Activated T-cell treated with anti-CD3 and anti-CD28 coated beads, Interleukin-2, amount 50 U/mL, for 24 hours (primary cell): ENCODE measurements around the gene RNASEH2B.

Experiments
- DNase-seq: peaks from one replicate; pipeline ENCODE4 v3.0.0-alpha.2; 2020
- H3K27ac Mint-ChIP-seq: 2 replicates; pipeline ENCODE4 v1.8.0; 2020; ENCODE audit warnings: mild to moderate bottlenecking, mixed read lengths
- H3K27me3 Mint-ChIP-seq: 2 replicates; pipeline ENCODE4 v1.8.0; 2020; ENCODE audit warnings: mixed read lengths
- H3K36me3 Mint-ChIP-seq: 2 replicates; pipeline ENCODE4 v1.8.0; 2020; ENCODE audit warnings: low read depth, mixed read lengths
- H3K4me1 Mint-ChIP-seq: 2 replicates; pipeline ENCODE4 v1.8.0; 2020; ENCODE audit warnings: low read depth, mixed read lengths
- H3K4me3 Mint-ChIP-seq: 2 replicates; pipeline ENCODE4 v1.8.0; 2020; ENCODE audit warnings: mild to moderate bottlenecking, moderate library complexity, mixed read lengths
- H3K9me3 Mint-ChIP-seq: 2 replicates; pipeline ENCODE4 v1.8.0; 2020; ENCODE audit warnings: mixed read lengths

Gene RNASEH2B, protein sequence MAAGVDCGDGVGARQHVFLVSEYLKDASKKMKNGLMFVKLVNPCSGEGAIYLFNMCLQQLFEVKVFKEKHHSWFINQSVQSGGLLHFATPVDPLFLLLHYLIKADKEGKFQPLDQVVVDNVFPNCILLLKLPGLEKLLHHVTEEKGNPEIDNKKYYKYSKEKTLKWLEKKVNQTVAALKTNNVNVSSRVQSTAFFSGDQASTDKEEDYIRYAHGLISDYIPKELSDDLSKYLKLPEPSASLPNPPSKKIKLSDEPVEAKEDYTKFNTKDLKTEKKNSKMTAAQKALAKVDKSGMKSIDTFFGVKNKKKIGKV

DNA sequence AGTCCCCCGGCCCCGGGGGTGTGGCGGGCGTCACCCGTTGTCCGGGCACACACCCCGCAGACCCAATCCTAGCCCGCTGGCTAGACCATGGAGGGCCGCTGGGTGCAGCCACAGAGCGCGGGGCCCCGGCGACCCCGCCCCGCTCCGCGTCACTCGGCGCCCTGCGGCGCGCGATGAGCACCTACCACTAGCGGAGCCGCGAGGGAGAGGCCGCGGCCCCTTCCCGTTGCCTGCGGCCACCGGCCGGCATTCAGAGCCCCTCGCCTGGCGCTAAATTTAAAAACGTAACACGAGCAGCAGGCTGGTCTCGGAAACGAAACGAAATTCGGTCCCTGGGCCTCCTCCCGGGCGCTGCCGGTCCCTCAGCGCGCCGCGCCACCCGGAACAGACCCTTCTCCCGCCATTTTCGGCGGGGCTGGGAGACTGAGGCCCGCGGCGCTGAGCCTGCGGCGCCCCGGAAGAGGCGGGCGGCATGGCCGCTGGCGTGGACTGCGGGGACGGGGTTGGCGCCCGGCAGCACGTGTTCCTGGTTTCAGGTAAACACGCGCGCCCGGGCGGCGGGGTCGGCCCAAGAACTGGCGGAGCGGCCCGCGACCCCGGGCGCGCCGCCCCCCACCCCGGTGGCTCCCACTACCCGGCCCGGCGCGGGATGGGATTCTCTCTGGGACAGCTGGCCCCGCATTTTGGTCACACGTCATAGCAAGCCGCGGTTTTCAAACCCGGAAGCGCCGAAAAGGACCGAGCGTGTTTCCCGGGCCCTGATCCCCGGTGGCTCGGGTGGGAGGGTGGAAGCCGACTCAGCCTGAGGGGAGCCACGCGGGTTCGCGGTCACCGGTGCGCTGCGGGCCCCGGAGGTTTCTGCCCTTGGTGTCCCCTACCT lies at the start of gene RNASEH2B:
Gene RNASEH2B (plus strand): TSS at position 187 of the 880 bp plus-strand sequence. CDS start 286 bp downstream, at position 473.
- peak; percentile 88 for DNase-seq
- no peaks in the 10 kb centered on the region for H3K27me3 Mint-ChIP-seq
- H3K4me3 Mint-ChIP-seq: peak within 1 kb of the TSS; percentile 94
- H3K27ac Mint-ChIP-seq: peak within 1 kb of the TSS; percentile 98
- peaks cover 10% of the 10 kb centered on the region for H3K36me3 Mint-ChIP-seq
- peaks cover 43% of the 10 kb centered on the region for H3K4me1 Mint-ChIP-seq
- no peaks in the 10 kb centered on the region for H3K9me3 Mint-ChIP-seq

DNA sequence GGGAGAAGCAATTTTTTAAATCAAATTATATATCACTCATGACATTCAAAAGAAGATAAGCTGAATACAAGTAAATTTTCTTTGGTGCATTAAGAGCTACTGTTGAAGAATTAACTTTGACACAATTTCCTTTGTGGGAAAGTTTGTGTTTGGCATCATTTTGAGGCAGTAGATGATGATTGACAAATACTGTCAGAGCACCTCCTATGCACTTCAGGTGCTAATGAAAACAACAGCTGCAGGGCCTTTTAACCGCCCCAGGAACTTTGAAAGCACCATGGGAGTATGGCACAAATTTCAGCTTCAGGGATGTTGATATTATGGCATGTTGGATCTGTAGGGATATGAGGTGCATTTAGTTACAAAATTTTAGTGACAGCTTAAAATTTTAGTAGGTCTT lies 45.1 kb upstream of the RNASEH2B start:
- no peak for DNase-seq
- Mint-ChIP-seq H3K4me1 (peaks cover 1% of the 10 kb centered on the region), H3K4me3 (no peak overlapping the region), H3K27me3 (peaks cover 5% of the 10 kb centered on the region), H3K9me3 (peaks cover 15% of the 10 kb centered on the region), H3K27ac (no peak overlapping the region), H3K36me3 (no peaks in the 10 kb centered on the region)

DNA sequence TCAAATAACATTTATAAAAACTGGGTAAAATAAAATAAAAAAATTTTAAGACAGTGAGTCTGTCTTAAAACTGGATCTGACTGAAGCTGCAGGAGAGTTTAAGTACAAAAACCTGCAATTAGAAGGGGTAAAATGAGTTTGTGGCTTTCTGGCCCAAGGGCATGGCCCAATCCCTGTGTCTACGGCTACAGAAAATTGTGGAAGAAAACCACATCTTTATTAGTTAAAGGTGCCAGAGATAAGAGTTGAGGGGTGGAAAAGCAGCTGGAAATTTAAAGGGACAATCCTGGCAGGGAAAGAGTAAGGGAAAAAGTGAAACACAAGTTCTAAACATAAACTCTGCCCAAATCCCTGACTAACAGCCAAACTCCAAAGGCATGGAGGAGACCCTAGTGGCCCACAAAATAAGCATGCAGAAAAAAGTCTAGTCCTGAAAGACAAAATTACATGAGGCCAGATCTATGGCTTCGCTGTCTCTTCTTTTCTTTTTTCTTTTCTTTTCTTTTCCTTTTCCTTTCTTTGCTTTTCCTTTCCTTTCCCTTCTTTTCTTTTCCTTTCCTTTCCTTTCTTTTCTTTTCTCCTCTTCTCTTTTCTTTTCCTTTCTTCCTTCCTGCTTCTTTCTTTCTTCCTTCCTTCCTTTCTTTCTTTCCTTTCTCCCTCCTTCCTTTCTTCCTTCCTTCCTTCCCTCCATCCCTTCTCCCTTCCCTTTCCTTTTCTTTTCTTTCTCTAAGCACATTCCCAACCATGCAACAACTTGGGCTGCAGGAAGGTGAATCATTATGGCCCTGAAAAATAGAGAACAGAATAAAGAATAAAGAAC lies 42.6 kb upstream of the RNASEH2B start:
- H3K9me3 Mint-ChIP-seq: peaks cover 2% of the 10 kb centered on the region
- H3K27me3 Mint-ChIP-seq: no peaks in the 10 kb centered on the region
- no peak overlapping the region for H3K4me3 Mint-ChIP-seq
- no peaks in the 10 kb centered on the region for H3K36me3 Mint-ChIP-seq
- no peak overlapping the region for H3K27ac Mint-ChIP-seq
- DNase-seq: no peak
- H3K4me1 Mint-ChIP-seq: peaks cover 4% of the 10 kb centered on the region

DNA sequence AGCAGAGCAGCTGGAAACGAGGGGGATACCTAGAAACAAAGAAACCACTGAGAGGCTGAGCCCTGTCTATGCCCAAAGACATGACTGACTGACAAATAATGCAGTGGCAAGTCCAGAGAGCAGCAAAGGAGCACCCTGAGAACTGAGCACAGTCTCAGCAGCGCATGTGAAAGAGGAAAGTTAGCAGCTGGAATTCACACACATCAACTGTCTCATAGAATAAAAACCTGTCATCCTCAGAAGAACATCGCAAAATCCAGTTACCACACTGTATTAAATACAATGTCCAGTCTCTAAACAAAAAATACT lies 42.0 kb upstream of the RNASEH2B start:
- no peaks in the 10 kb centered on the region for H3K27me3 Mint-ChIP-seq
- H3K27ac Mint-ChIP-seq: no peak overlapping the region
- no peak overlapping the region for H3K4me3 Mint-ChIP-seq
- peaks cover 4% of the 10 kb centered on the region for H3K4me1 Mint-ChIP-seq
- no peak for DNase-seq
- peaks cover 2% of the 10 kb centered on the region for H3K9me3 Mint-ChIP-seq
- no peaks in the 10 kb centered on the region for H3K36me3 Mint-ChIP-seq

DNA sequence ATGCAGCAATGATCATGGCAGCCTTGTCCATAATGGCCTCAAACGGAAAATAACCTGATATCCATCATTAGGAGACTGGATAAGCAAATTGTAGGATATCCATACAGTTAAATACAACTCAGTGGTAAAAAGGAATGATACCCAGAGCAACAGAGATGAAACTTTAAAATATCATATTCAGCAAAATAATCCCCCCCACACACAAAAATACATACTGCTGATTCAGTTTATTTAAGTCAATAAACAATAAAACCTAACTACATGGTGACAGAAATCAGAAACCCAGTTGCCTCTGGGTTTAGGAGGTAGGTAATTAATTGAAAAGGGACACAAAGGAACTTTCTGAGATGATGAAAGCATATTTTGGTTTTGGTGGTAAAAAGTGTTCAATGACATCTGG lies 38.2 kb upstream of the RNASEH2B start:
- DNase-seq: no peak
- no peaks in the 10 kb centered on the region for H3K27me3 Mint-ChIP-seq
- H3K36me3 Mint-ChIP-seq: no peaks in the 10 kb centered on the region
- no peak overlapping the region for H3K27ac Mint-ChIP-seq
- H3K9me3 Mint-ChIP-seq: no peaks in the 10 kb centered on the region
- peaks cover 4% of the 10 kb centered on the region for H3K4me1 Mint-ChIP-seq
- H3K4me3 Mint-ChIP-seq: no peak overlapping the region

DNA sequence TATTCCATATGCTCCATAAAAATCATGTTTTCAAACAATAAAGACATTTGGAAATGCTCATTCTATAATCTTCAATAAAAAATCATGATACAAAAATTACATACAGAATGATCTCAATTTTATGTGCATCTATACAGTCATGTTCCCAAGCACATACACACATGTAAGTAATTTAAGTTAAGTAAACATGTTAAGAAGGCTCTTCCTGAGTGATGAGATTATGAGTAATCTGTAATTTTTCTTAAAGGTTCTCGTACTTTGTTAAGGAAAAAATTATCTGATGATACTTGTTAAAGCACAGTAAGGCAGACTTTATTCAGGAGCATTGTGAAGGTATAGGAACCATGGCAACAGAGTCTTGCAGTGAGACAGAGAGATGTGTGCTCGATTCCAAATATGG lies 36.1 kb upstream of the RNASEH2B start:
- H3K27ac Mint-ChIP-seq: no peak overlapping the region
- no peaks in the 10 kb centered on the region for H3K36me3 Mint-ChIP-seq
- peaks cover 4% of the 10 kb centered on the region for H3K4me1 Mint-ChIP-seq
- H3K9me3 Mint-ChIP-seq: no peaks in the 10 kb centered on the region
- no peak for DNase-seq
- no peak overlapping the region for H3K4me3 Mint-ChIP-seq
- no peaks in the 10 kb centered on the region for H3K27me3 Mint-ChIP-seq

DNA sequence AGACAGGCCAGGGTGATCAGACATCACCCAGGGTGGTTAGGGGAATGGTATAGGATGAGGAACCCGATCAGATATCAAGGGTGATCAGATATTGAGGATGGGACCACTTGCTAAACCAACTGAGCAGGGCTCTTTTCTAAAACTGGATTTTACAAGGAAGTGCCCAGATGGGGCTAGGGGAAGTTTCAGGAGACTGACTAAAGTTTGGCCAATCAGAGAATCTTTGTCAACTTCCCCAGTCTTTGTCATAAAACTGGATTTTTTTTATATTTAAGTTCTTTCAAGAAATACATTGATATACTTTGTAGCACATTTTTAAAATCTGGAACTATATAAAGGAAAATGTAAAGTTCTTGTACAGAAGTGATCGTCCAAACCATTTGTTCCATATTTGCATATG lies 35.6 kb upstream of the RNASEH2B start:
- H3K27me3 Mint-ChIP-seq: no peaks in the 10 kb centered on the region
- H3K36me3 Mint-ChIP-seq: no peaks in the 10 kb centered on the region
- H3K27ac Mint-ChIP-seq: no peak overlapping the region
- no peak overlapping the region for H3K4me3 Mint-ChIP-seq
- no peaks in the 10 kb centered on the region for H3K9me3 Mint-ChIP-seq
- H3K4me1 Mint-ChIP-seq: peaks cover 4% of the 10 kb centered on the region
- no peak for DNase-seq

DNA sequence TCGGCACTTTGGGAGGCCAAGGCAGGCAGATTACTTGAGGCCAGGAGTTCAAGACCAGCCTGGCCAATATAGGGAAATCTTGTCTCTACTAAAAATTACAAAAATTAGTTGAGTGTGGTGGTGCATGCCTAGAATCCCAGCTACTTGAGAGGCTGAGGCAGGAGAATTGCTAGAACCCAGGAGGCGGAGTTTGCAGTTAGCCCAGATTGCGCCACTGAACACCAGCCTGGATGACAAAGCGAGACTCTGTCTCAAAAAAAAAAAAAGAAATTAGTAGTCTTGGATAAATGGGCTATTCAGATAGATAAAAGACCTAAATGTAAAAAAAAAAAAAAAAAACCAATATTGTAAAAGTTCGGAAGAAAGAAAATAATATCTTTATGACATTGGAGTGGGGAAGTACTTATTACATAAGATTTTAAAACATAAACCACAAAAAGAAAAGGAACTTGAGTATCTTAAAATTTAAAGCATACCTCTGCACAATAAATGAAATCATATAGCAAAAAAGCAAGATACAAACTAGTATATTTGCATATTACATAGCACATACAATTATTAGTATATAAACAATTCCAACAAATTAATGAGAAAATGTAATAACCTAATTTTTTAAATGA lies 26.7 kb upstream of the RNASEH2B start:
- Mint-ChIP-seq H3K27ac (no peak overlapping the region), H3K9me3 (no peaks in the 10 kb centered on the region), H3K36me3 (no peaks in the 10 kb centered on the region), H3K27me3 (peaks cover 4% of the 10 kb centered on the region), H3K4me1 (no peaks in the 10 kb centered on the region), H3K4me3 (no peak overlapping the region)
- DNase-seq: no peak

DNA sequence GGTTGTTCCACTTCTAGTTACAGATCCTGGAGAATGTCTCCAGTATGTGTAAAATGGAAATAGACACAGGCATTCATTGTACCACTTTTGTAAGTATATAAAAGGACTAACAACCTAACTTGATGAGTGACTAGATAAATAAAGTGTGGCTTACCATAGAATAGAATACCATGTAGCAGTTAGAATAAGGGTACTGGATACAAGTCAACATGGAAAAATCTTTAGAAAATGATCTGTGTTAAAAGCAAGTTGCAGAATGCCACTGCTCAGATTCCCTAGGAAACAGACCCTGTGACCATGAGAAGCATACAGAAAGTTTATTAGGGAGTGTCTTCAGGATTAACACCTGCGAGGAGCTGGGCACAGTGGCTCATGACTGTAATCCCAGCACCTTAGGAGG lies 25.9 kb upstream of the RNASEH2B start:
- Mint-ChIP-seq H3K4me1 (no peaks in the 10 kb centered on the region), H3K27me3 (peaks cover 4% of the 10 kb centered on the region), H3K27ac (no peak overlapping the region), H3K4me3 (no peak overlapping the region), H3K9me3 (no peaks in the 10 kb centered on the region), H3K36me3 (no peaks in the 10 kb centered on the region)
- no peak for DNase-seq

DNA sequence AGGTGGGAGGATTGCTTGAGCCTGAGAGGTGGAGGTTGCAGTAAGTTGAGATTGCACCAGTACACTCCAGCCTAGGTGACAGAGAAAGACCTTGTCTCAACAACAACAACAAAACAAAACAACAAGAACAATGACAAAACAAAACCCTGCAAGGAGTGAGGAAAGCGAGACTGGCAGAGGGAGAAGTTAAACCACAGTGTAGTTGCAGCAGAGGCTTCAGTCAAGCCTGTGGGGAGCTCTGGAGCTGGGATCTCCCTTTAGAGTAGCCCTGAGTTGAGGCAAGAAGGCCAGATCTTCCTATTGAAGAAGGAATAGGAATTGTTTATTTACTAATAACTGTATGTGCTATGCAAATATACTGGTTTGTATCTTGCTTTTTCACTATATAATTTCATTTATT lies 25.3 kb upstream of the RNASEH2B start:
- Mint-ChIP-seq H3K4me1 (no peaks in the 10 kb centered on the region), H3K27me3 (peaks cover 4% of the 10 kb centered on the region), H3K27ac (no peak overlapping the region), H3K9me3 (no peaks in the 10 kb centered on the region), H3K4me3 (no peak overlapping the region), H3K36me3 (no peaks in the 10 kb centered on the region)
- no peak for DNase-seq

DNA sequence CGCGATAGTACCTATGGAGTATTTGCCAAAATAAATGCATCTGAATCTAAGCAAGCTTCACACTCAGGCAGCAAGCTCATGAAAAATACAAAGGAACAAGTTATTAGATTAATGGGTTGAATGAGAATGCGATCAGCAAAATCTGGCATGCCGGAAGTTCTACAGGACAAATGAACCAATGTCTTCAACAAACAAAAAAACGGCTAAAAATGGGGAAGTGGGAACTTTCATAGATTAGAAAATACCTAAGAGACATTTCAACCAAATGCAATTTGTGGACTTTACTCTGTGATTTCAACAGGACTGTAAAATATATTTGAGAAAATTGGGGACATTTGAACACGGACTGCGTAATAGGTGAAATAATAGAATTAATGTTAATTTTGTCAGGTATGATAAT lies 22.4 kb upstream of the RNASEH2B start:
- no peaks in the 10 kb centered on the region for H3K9me3 Mint-ChIP-seq
- H3K4me1 Mint-ChIP-seq: peaks cover 16% of the 10 kb centered on the region
- H3K27me3 Mint-ChIP-seq: no peaks in the 10 kb centered on the region
- no peak for DNase-seq
- no peak overlapping the region for H3K27ac Mint-ChIP-seq
- H3K4me3 Mint-ChIP-seq: no peak overlapping the region
- no peaks in the 10 kb centered on the region for H3K36me3 Mint-ChIP-seq

DNA sequence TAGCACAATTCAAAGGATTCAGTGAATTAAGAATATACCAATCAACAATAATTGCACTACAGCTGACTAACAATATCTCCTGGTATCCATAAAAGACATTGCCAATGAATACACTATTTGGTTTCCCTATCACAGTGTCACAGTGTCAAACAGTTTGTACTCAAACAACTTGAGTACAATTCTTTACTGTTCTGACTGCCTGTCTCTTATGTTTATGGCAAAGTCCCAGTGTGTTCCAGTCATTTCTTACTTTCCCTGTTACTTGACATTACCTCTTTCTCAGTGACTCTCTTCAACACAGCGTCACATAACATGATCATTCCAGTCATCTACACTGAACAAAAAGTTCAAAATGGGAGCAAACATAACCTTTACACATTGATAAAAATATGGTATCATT lies 21.2 kb upstream of the RNASEH2B start:
- Mint-ChIP-seq H3K27ac (no peak overlapping the region), H3K4me1 (peaks cover 26% of the 10 kb centered on the region), H3K9me3 (no peaks in the 10 kb centered on the region), H3K27me3 (no peaks in the 10 kb centered on the region), H3K36me3 (no peaks in the 10 kb centered on the region), H3K4me3 (no peak overlapping the region)
- no peak for DNase-seq

DNA sequence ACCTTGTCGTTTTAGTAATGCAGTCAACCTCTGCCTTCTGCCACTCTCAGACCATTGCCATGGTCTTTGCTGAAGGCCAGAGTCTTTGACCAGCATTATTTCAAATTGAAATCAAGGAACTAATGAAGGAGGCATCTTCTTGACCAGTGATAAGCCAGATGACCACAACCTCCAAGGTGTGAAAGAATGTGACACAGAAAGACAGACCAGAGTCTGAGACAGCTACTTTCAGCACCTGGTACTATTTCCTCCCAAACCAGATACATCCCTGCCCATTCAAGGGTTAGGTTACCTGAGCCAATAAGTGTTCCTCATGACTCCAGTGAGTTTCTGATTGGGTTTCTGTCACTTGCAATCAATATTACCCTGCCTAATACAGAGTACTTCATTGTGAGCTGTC lies 20.3 kb upstream of the RNASEH2B start:
- H3K27ac Mint-ChIP-seq: no peak overlapping the region
- H3K4me3 Mint-ChIP-seq: no peak overlapping the region
- peaks cover 36% of the 10 kb centered on the region for H3K4me1 Mint-ChIP-seq
- H3K36me3 Mint-ChIP-seq: peaks cover 5% of the 10 kb centered on the region
- no peak for DNase-seq
- no peaks in the 10 kb centered on the region for H3K27me3 Mint-ChIP-seq
- H3K9me3 Mint-ChIP-seq: peaks cover 3% of the 10 kb centered on the region

DNA sequence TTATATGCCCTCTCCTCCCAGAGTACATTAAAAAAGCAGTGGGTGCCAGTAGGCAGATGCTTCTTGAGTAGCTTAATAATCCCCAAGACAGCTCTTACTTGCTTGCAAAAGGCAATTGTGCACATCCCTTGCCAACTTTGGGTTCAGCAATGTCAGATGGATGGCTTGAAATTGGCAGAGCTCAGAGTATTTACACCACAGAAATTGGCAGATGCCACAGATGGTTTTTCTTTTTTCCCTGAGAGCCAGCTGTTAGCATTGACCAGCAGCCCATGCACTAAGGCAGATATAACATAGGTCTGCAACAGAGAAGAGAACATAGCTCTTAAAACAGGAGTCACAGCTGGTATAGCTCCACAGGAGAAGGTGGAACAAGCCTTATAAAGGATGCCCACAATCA lies 18.4 kb upstream of the RNASEH2B start:
- Mint-ChIP-seq H3K4me1 (peaks cover 41% of the 10 kb centered on the region), H3K4me3 (no peak overlapping the region), H3K27me3 (no peaks in the 10 kb centered on the region), H3K36me3 (peaks cover 8% of the 10 kb centered on the region), H3K27ac (no peak overlapping the region), H3K9me3 (peaks cover 6% of the 10 kb centered on the region)
- DNase-seq: no peak
